Testis (tissue), 2 donors: ENCODE data around the gene SUPT20H.

Source experiments
- CTCF ChIP-seq, 3 experiments: fragments of 450-650 bp in 2 of 3; fragments of 200-600 bp in 1 of 3; sonication (generic) in 1 of 3; IDR thresholded peaks; one replicate each; pipeline ENCODE4 v1.5.1; 2016 to 2019; ENCODE audit warnings: antibody characterized with exemption in 3 of 3, mild to moderate bottlenecking in 2 of 3, moderate library complexity in 1 of 3
- POLR2A ChIP-seq: fragments of 450-650 bp; IDR thresholded peaks from one replicate; pipeline ENCODE4 v1.6.1; 2017; ENCODE audit warnings: antibody characterized with exemption, mild to moderate bottlenecking, moderate library complexity

DNA sequence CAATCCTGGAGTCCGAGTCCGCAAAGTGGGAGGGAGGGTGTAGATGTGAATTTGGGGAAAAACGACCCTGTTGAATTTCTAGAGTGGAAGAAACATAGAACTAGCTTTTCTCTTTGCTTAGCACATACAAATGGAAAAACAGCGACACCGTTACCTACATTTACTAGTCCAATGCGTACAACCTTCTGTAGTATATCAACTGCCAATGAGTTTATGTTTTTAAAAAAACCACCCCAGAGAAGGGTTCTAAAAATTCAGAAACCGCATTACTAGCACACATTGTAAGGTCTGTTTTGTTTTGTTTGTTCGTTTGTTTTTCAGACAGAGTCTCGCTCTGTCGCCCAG is 332 bp upstream of the SUPT20H start:
- TF ChIP-seq CTCF (IDR thresholded peaks at IDR 0.05), result no peak
- no peak for TF ChIP-seq POLR2A
